SK-N-MC (cell line): ENCODE data around the gene RHOG.

Source experiments
- EZH2 ChIP-seq: fragments of 200-600 bp; sonication (generic); IDR thresholded peaks from one replicate; pipeline ENCODE4 v1.6.1; 2017; ENCODE audit warnings: antibody characterized with exemption
- FOXP2 ChIP-seq: optimal IDR thresholded peaks from 2 replicates; pipeline ENCODE3; 2011; ENCODE audit warnings: mild to moderate bottlenecking, moderate library complexity; ENCODE audit not compliant: insufficient read depth; ENCODE audit errors: extremely low read length, control extremely low read depth
- POLR2AphosphoS5 ChIP-seq: IDR thresholded peaks from 2 replicates; pipeline ENCODE4 v1.6.1; 2012; ENCODE audit warnings: mild to moderate bottlenecking, low read depth, low read length, borderline replicate concordance

DNA sequence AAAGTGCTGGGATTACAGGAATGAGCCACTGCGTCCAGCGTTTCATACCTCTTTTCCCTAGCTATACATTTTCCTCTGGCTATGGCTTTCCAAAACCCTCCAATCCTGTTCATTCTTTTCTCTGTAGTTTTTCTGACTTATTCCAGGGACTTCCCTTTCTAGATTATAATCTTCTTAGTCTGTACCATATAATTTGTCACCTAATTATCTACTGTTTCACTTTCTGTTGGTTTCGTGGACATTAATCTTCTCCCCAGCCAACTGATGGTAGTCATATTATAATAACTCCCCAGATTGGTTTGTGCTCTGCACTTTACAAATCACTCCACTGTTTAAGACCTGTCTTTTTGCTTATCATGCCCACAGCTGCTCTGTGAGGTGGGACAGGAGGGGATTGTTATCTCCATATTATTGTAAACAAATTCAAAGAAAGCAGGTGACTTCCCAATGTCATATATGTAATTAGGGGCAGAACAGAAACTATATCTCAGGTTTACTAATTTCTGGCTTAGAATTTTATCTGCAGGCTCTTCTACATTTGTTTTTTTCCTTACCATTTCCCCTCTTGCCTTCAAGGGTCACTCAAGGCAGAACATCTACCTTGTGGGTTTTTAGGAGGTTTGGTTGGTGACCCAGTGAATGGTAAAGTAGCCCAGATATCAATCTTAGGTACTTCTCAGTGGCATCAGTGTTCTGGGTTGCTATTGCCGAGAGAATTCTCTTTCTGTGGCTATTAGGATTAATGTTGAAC, 38.6 kb upstream of the RHOG start:
- TF ChIP-seq POLR2AphosphoS5 (no peak), EZH2 (no peak), FOXP2 (no peak)
